ENCODE results near the gene ABCA1. TPM values are rescaled to one million over a fixed set of nuclear protein-coding genes. Genes with fewer than 3 reads are reported as not detected.

The ABCA1 gene
- total and polyA plus RNA-seq, 10 of the 15 experiments (the other 5 are each of a cell fraction or from before 2014, with no cell fraction given): 0.01 to 0.56 (median 0.16) TPM

DNA sequence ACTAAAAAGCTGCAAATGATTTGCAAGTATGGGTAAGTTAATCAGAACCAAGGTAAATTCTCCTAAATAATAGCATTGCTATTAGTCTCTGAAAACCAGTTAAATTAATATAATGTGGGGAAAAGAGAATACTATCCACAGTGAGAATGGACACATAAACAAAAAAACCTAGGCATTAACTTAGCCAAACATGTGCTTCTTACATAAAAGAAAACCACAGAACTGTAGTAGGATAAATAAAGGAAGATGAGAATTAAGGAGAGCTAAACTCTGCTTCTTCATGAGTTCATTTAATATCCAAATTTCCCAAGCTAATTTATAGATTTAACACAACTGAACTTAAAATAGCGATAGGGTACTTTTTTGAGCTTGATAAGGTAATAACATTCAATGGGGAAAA is 31.8 kb downstream of the ABCA1 start:
- 4% methylated on average over 1 of the region's 1 CpG for WGBS (ENCODE audit: insufficient coverage, insufficient replicate concordance, low lambda C conversion rate, missing lambda C conversion rate)
- Histone ChIP-seq H3K9me3 (replicated peaks; ENCODE audit: control insufficient read depth, insufficient read depth, low read length) (no peaks in the 10 kb centered on the region), H2AFZ (ENCODE audit: control insufficient read depth, low read depth, low read length) (no peak overlapping the region), H3K4me2 (ENCODE audit: control insufficient read depth, insufficient read depth) (no peak overlapping the region), H3K79me2 (ENCODE audit: control insufficient read depth, insufficient read depth, low read length) (no peaks in the 10 kb centered on the region), H3K9ac (ENCODE audit: control insufficient read depth, insufficient read depth, low read length) (no peak overlapping the region), H3K4me1 (ENCODE audit: control insufficient read depth, insufficient read depth, low read length) (no peaks in the 10 kb centered on the region), H3K4me3 (no peak overlapping the region), H4K20me1 (ENCODE audit: control insufficient read depth, insufficient read depth) (no peaks in the 10 kb centered on the region), H3K36me3 (ENCODE audit: control insufficient read depth in 2 of 2, insufficient read depth in 2 of 2, low read length in 1 of 2) (no peaks in the 10 kb centered on the region), H3K27ac (ENCODE audit: control insufficient read depth, insufficient read depth) (no peak overlapping the region), H3K27me3 (replicated peaks in 1 of 2; ENCODE audit: control insufficient read depth in 2 of 2, insufficient read depth in 2 of 2, low read length in 1 of 2) (no peaks in the 10 kb centered on the region; a peak in 1 of 4 replicates)
- RAD21 ChIA-PET (ENCODE audit: unreplicated experiment): no interaction called here
- ATAC-seq (no peak), FAIRE-seq (no peak), DNase-seq (ENCODE audit: low read depth, low spot score) (no peak)
- intact Hi-C loops (cut with micrococcal nuclease; ENCODE audit: unreplicated experiment) (no loop called here), in situ Hi-C loops (cut with MboI) (no loop called here)
- no TSS peak for BruUV-seq (replicated peaks)
- CTCF ChIA-PET: interaction anchor here (0.6 kb wide), 1 partner anchor 83 kb away, joined by 3 read pairs; no protein-coding TSS in a partner anchor
- SMC1A ChIA-PET (ENCODE audit: uncharacterized antibody, unreplicated experiment): interaction anchor here (0.7 to 1.0 kb wide), 4 partner anchors 15 to 33 kb away, joined by 3 to 4 read pairs (median 3); no protein-coding TSS in a partner anchor
- POLR2A ChIA-PET: no interaction called here
- TF ChIP-seq YY1 (IDR thresholded peaks at IDR 0.05; ENCODE audit: low read depth, low read length) (no peak), SKIL (IDR thresholded peaks at IDR 0.05; ENCODE audit: low read depth, poor library complexity, severe bottlenecking) (no peak), MYC (IDR thresholded peaks at IDR 0.05; ENCODE audit: insufficient read depth, insufficient read length, insufficient replicate concordance, low read length, severe bottlenecking) (no peak), SRF (IDR thresholded peaks at IDR 0.05; ENCODE audit: low read depth in 2 of 2, low read length in 2 of 2) (no peak), HSF1 (IDR thresholded peaks at IDR 0.05; ENCODE audit: low read depth, low read length) (no peak), POLR2AphosphoS2 (IDR thresholded peaks at IDR 0.05; ENCODE audit: low read depth, low read length) (no peak), RELA (IDR thresholded peaks at IDR 0.05; ENCODE audit: borderline replicate concordance, partially characterized antibody) (no peak), NBN (IDR thresholded peaks at IDR 0.05) (no peak), MXI1 (IDR thresholded peaks at IDR 0.05; ENCODE audit: low read depth, low read length) (no peak)
- TF ChIP-seq, protein P1, sequence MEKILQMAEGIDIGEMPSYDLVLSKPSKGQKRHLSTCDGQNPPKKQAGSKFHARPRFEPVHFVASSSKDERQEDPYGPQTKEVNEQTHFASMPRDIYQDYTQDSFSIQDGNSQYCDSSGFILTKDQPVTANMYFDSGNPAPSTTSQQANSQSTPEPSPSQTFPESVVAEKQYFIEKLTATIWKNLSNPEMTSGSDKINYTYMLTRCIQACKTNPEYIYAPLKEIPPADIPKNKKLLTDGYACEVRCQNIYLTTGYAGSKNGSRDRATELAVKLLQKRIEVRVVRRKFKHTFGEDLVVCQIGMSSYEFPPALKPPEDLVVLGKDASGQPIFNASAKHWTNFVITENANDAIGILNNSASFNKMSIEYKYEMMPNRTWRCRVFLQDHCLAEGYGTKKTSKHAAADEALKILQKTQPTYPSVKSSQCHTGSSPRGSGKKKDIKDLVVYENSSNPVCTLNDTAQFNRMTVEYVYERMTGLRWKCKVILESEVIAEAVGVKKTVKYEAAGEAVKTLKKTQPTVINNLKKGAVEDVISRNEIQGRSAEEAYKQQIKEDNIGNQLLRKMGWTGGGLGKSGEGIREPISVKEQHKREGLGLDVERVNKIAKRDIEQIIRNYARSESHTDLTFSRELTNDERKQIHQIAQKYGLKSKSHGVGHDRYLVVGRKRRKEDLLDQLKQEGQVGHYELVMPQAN (conservative IDR thresholded peaks at IDR 0.05): no peak
- TF ChIP-seq, protein P2, sequence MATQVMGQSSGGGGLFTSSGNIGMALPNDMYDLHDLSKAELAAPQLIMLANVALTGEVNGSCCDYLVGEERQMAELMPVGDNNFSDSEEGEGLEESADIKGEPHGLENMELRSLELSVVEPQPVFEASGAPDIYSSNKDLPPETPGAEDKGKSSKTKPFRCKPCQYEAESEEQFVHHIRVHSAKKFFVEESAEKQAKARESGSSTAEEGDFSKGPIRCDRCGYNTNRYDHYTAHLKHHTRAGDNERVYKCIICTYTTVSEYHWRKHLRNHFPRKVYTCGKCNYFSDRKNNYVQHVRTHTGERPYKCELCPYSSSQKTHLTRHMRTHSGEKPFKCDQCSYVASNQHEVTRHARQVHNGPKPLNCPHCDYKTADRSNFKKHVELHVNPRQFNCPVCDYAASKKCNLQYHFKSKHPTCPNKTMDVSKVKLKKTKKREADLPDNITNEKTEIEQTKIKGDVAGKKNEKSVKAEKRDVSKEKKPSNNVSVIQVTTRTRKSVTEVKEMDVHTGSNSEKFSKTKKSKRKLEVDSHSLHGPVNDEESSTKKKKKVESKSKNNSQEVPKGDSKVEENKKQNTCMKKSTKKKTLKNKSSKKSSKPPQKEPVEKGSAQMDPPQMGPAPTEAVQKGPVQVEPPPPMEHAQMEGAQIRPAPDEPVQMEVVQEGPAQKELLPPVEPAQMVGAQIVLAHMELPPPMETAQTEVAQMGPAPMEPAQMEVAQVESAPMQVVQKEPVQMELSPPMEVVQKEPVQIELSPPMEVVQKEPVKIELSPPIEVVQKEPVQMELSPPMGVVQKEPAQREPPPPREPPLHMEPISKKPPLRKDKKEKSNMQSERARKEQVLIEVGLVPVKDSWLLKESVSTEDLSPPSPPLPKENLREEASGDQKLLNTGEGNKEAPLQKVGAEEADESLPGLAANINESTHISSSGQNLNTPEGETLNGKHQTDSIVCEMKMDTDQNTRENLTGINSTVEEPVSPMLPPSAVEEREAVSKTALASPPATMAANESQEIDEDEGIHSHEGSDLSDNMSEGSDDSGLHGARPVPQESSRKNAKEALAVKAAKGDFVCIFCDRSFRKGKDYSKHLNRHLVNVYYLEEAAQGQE (IDR thresholded peaks at IDR 0.05; ENCODE audit: low read depth, low read length): no peak
